HG03064 (cell line): ENCODE measurements around the gene TMEM26.

Experiments
- ATAC-seq: cut with Tn5 transposase; IDR thresholded peaks from one replicate; pipeline ENCODE4 v1.9.1; 2021; ENCODE audit warnings: low read depth; ENCODE audit not compliant: unreplicated experiment

Gene TMEM26

DNA sequence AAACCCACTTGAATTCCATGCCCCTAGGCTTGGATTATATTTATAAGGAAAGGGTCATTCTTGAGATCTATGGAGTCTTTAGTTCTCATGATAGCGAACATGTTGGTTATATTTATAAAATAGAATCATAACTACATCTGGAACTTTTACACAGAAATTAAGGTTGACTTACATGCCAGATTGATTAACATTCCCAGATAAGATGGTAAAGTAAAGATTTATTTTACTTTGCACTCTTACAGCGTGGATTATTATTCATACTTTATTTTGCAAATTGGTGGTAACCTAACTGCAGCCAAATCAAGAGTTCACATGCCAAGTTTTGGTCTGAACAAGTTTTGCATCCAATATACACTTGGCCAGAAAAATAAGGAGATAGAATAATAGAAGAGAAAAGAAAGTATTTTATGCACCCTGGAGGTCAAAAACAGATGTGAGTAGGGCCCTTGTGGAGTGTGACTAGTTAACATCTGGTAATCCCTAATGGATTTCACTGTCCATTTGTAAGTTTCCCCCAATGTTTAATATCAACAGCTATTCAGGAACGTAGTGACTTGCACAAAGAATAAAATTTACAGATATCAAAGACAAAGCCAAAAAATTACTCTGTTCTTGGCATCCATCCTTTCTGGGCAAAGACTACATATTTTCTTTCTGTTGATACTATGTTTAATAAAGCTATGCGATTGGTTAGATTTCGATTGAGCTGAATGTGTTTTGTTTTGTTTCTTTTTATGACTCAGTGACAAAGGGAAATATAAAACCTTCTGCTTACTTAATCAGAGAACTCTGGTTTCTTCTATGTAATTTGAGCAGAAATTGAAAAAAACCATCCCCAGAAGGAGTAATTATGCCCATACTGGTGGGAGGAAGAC is 10.1 kb upstream of the TMEM26 start:
- no peak for ATAC-seq

DNA sequence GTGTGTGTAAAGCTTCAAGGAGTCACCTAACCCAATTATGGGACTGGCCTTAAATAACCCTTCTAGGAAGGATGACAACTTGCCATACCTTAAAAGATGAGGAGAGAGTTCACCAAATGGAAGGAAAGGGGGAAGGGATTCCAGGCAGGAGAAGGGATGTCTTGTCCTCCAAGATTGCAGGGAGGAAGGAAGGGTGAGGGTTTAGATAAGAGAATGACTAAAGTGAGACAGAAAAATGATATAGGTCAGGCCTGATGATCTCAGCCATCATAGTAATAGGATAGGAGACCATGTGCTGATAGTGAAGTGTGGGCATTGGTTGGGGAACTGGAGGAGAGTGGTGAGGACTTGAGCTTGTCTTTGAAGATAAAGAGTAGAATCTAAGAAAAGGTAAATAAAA is 7.7 kb upstream of the TMEM26 start:
- ATAC-seq = no peak

DNA sequence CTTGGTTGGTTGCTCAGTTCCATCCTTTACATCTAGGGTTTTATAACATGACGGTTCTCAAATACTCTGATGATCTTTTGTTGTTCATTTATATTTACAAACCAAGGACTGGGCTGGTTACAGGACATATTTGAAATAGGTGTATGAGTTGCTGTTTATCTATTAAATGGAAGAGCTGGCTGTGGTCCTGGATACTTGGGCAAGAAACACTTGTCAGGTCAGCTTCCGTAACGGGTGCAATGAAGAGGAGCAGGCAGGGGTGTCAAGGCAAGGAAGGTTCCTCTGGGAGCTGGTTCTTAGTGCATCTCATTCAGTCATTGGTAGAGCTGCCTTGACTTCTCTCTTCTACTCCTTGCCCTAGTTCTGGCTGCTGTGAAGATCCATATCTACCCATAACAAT is 4.8 kb upstream of the TMEM26 start:
- no peak for ATAC-seq

DNA sequence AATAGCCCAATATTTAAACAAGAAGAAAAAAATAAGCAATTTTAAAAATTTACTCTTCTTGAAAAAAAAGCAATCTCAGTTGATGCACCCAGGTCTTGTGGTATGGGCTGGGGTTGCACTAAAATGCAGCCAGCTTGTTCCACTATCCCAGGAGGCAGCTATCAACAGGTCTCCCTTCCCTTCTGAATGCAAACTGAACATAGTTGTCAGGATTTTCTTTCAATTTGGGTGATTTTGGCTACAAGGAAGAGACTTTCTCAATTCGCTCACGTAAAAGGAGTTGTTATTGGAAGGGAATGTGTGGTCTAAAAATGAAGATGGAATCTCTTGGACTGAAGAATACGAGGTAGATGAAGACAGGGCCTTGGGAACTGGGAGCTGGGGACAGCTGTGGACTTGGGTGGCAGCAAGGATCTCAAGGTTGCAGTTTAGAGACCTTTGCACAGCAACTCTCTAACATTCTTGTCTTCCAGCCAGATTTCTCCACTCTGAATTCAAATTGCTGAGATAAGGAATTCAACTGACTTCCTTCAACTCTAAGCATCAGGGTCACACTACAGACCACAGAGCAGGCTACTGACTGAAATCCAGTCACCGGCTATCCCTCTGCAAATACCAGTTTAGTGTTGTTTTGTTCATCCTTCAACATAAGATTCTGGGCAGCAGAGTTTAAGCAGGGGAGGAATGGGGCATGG is 3.1 kb upstream of the TMEM26 start:
- no peak for ATAC-seq

DNA sequence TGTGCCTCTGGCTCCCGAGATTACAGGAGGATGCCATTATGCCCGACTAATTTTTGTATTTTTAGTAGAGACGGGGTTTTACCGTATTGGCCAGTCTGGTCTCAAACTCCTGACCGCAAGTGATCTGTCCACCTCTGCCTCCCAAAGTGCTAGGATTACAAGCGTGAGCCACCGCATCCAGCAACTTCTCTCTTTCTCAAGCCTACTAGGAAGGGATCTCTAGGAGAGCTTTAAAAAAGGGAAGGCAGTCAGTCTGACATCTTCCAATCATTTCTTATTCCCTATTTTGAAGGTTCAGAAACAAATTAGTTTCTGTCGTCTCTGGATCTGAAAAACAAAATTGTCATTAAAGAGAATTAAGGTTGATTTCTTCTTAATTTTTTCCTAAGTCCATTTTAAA is 2.5 kb upstream of the TMEM26 start:
- no peak for ATAC-seq

DNA sequence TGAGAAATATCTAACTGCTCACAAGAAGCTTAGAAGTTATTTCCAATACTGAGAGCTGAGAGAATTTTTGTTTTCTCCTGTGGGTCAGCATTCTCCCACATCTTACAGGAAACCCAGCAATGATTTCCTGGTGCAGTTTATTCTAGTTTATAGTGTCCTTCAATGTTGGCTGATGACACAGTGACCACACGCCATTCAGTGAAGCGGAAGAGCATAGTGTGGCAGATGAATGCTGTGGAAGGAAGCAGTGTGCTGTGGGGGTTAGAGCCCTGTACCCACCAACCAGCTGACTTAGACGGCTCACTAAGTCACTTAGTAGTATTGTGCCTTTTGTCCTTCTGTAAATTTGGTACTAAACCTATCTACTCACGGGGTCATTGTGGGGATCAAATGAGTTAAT is 1.4 kb upstream of the TMEM26 start:
- ATAC-seq = no peak

DNA sequence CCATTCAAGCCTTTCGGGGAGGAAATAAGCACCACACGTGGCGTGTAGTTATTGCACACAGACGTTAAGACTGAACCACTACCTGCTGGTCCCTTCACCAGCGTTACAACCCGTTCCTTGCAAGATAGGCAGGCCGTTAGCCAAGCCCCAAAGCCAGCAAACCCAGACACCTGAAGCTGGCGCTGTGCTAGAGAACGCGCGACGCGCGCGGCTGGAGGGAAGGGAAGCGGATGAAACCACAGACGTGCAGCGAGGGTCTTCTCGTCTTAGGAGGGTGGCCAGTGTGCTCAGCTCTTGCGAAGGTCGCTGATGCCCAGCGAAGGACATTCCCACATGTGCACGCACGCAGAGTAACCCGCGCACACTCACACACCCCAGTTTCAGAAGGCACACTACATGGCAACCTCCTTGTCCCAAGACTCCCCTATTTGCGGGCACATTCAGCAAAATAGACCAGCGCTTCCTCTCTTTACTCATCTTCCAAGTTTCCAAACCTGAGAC is 980 bp downstream of the TMEM26 start:
- ATAC-seq = no peak

DNA sequence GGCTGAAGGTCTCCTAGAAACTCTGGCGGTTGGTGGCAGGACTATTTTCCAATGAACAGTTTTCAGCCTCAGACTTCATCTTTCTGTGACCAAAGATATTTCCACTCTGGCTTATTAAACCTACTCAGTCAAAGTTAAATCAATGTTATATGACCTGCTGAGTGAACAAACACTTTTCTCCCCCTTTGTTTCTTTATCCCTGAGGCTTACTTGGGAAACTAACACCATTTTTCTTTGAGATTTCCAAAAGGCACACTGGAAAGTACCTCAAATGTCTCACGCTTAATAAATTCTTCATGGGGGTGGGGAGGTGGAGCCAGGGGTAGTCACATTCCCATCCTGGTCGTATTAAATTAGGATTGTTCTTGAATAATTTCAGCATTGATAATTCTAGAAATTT is 1.8 kb downstream of the TMEM26 start:
- ATAC-seq = no peak

DNA sequence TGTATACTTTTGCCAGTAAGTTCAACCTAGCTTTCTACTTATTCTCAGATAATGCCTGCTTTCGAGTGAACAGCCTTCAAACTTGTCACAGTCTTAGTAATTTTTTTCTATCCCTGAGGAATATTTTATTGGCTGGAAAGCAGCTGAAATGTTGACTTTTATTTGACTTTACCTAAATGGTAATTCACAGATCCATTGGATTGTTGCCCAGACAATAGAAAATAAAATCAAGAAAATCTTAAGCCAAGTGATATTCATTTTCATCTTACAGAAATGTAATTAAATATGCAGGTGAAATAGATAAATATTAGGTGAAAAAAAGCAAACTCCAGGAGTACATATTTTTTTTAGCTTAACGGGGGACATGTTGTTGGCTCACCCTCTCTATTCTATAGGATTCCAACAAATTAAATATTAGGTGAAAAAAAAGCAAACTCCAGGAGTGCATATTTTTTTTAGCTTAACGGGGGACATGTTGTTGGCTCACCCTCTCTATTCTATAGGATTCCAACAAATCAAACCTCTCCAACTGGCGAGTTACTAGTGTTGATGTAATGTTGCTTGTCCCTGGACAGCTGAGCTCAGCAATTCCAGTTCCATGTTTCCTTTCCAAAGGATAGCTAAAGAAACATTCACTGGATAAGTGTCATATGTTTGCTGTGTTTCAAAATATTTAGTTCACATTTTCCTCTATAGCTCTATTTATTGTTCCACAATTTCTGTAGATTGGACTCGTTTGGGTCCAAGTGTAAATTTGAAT is 4.2 kb downstream of the TMEM26 start:
- ATAC-seq = no peak

DNA sequence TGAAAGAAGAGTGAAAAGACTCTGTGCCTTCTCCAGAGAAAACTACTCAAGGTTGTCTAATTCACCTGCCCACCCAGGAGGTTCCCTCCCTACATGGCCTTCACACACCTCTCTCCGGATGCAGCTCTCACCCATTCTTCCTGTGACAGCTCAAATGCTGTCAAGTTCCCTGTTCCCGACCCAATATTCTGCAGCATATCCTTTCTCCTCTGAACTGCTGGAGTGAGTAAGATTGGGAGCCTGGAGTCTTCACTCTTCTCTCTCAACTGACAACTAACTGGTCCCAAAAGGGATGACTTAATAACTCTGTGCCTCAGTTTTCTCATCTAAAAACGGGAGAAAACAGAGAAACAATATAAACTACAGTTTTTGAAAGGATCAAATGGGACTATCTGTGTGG is 5.1 kb downstream of the TMEM26 start:
- no peak for ATAC-seq

DNA sequence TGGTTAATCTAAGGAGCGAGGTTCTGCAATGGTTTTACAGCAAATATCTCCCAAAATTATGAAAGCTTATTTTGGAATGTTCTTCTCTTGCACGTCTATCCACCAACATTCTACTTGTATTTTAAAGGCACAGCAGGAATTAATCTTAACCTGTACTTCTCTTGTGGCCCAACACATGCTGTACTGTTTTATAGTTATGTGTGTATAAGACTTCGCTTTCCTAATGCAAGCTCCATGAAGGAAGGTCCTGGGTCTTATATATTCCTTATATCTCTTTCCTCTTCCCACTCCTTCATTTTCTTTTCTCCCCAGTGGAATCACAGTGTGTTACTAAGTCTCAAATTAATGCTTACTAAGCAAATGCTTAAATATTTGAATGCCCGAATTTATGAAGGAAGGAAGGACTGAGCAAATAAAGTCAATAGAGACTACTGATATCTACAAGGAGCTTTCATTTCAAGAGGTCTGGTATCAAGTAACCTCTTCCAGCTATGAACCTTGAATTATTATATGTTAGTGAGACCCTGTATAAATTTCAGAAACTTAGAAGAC is 14.0 kb downstream of the TMEM26 start:
- ATAC-seq = no peak

DNA sequence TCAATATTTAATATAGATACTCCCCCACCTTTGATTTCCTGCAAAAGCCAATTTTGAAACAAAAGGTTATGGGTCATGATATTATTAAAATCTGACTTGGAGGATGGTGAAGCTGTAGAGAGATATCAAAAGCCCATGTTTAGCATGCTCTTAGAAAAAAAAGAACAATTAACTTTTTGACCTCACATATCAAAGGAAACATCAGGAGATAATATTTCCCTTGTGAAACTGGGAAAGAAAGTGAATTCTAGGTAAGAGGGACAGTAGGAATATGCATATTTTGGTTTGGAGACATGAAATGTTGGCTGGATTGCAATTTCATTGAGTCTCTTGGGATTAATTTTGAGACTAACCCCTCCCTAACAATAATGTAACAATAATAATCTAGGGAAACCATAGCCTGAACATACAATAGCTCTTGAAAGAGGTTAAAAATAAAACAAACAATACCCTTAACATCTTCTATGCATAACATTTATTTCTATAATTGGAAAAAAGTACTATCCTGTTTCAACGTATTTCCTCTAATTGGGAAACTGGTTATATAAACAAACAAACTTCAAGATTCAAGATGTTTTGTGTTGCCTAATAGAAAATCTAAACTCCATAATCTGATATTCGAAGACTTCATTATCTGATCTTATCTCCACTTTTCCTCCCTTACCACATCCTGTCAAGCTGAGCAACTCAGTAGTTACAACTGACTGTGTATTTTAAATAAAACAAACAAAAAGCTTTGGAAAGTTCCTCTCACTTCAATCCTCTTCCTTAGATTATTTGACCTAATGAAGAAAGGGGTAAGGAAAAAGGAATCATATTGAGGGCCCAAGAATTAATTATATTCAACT is 14.8 kb downstream of the TMEM26 start:
- no peak for ATAC-seq

DNA sequence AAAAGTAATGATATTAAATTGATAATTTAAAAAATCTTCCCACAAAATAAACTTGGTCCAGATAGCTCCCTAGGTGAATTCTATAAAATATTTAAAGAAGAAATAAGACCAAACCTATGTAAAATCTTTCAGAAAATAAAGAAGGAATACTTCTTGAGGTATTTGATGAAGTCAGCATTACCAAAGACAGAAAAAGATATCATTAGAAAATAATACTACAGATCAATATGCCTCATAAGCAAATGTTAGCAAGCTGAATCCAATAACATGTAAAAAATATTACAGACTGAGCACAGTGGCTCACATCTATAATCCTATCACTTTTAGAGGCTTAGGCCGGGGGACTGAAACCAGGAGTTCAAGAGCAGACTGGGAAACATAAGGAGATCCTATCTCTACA is 30.0 kb downstream of the TMEM26 start:
- ATAC-seq = no peak

DNA sequence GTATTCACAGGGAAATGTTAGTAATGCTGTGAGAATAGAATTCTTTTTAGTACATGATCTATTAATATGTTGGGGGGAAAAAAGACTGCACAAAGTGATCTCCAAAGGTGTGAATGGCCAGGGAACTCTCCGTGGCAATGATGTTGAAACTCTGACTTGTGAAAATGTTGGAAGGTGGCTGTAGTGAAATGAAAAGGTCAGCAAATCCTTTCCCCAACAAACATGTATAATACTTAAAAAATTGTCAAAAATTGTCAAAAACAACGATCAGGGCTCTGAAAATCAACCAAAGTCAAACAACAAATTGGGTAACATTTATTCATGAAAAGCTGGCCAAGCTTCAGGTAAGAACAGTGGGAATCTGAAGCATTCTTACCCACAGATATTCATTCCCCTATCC is 35.5 kb downstream of the TMEM26 start:
- ATAC-seq = no peak

DNA sequence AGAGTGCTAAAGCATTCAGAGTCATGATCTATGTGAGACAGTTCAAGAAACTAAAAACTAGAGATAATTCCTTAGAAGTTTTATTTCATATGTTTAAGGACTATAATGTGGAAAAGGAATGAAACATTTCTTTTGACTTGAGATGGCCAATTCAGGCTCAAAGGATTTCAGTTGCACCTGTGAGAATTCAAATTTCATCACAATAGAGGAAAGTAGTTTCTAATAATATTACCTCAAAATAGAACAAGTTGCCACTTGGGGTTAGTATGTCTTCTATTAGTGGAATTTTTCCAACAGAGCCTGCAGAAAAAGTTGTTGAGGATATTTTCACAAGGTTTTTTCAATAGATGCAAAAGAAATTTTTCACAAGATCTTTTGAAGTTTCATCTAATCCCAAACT is 37.4 kb downstream of the TMEM26 start:
- no peak for ATAC-seq

DNA sequence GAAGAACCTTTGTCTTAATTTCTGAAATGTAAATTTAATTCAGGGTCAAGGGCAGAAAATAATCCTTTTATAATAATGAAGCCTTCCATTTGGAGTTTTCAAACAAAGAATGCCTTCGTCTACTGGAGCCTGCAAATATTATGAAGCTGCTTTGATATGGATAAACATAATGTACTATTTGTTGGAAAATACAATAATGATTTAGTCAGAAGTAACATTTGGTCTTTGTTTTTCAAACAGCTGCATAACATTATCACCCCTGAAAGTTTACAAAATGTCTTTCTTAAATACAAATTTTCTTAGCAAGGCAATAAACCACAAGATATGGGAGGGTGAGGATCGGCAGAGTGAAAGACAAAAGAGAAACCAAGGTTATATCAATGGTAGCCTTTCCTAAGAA is 41.5 kb downstream of the TMEM26 start:
- no peak for ATAC-seq

DNA sequence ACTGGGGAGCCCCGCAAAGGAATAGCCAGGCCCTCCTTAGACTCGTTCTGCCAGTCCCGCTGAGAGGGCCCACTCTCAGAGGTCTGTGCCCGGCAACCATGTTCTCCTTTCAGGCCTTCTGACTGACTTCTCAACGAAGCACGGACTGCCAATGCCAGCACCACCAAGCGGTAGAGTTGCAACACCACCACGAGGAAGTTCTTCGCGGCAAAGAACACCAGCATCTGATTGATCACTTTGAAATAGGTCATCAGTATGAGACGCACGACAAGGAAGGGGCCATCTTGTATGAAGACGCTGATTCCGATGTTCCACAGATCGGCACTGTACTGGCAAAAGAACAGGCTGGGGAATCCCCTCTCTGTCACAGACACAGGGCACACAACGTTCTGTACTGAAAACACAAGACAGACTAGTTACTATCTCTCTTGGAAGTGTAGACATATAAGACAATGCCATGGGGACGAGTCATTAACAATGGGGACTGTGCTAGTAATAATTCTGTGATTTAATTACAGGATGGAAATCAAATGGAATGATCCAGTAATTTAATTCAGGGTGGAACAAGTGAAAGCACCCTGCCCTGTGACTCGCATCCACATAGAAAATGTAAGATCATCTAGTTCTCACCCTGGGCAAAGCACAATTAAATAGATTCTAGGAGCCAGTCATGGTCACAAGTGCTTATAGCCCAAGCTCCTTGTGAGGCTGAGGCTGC is 42.7 kb downstream of the TMEM26 start:
- no peak for ATAC-seq

DNA sequence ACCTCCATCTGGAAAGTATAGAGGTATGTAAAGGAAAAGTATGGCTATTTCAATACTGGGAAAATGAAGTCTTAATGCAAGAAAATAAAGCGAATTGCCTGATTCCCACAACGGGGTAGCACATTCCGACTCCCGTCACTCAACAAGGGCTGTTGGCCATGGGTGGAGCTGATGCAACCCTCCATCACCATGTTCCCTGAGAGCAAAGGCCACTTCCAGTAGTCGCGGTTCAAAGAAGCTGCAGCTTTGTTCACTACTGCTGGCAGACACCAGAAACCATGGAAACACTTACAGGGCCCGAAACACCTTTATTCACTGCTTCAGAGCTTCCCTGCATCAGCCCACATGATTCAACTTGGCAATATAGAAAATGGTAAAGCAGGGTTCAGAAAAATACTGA is 44.0 kb downstream of the TMEM26 start:
- no peak for ATAC-seq

DNA sequence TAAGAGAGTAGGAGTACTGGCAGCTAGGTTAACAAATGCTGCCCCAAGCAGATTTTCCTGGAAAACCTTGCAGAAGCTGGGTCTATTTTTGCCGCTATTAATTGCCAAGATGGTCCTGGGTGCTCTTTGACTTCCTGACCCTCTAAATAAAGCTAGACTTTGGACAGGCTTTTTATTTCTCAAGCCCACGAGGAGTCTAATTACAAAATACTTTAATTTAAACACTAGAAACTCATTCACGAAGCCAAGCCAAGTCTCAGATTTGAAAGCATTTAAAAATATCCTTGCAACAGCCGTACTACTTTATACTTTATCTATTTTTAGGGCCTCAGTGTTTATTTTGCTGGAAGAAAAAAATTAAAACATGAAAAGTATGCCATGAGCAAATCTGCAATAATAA is 45.1 kb downstream of the TMEM26 start:
- ATAC-seq = no peak
